Measurements from ENCODE around the gene SRRM1. TPM values are rescaled to one million over a fixed set of nuclear protein-coding genes. Genes with fewer than 3 reads are reported as not detected.

The SRRM1 gene
- total and polyA plus RNA-seq, 4 experiments from 2014 or later: 73.8 to 230 (median 219) TPM

DNA sequence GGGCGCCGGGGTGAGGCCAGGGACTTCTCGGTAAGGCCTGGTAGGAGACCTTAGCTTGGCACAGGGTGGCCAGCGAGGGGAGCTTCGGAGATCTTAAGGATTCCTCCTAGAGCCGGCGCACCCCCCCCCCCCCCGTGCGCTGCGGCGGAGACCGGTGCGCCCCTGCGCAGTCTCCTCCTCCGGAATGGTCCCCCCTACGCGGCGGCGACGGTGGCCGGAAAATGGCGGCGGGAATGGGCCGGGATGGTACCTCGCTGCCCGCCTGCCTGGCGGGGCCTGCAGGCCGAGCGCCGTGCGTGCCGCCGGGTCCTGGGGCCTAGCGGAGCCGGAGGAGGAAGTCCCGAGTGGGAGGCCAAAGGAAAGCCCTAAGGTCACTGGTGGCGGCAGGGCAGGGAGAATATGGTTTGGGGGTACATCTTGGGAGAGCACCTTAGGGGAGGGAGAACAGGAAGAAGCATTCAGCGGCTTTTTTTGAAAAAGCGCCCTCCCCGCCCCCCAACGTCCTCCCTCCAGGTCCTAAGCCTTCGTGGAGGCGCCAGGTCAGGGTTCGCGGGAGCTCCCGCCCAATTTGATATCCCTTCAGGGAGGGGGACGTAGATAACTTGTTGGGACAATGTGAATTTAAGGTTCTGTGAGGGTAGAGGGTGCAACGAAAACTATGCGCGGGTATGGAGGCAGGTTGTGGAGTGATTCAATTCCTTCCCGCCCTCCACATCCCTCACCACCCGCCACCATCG lies 429 bp downstream of the SRRM1 start:
- intact Hi-C loops (cut with micrococcal nuclease): loop anchor here (1.0 to 10.0 kb wide), 6 partner anchors 102 to 1276 kb away; partner anchors contain the start of genes CLIC4, IFNLR1, NIPAL3 and RCAN3

GRCh38 chr1:24644100-24644384 lies 940 bp downstream of the SRRM1 start:
- peak overlapping the region; percentile 47 to 85 for H3K4me3 ChIP-seq (ENCODE audit: low read length in 2 of 2)

More for the DNA sequence above, 429 bp downstream of the SRRM1 start:
- H3K27ac ChIP-seq (ENCODE audit: low read depth, low read length): peak overlapping the region; percentile 96
- H3K27ac Mint-ChIP-seq: peak overlapping the region; percentile 86 to 100 (median 97)
- H3K36me3 ChIP-seq (ENCODE audit: insufficient read depth, low read length): peaks cover 33% of the 10 kb centered on the region
- peaks cover 0 to 5% (median 0%) of the 10 kb centered on the region in 8 donors for H3K9me3 Mint-ChIP-seq
- H3K9me3 ChIP-seq (ENCODE audit: control insufficient read depth in 1 of 2, low read length in 2 of 2): no peaks in the 10 kb centered on the region
- H3K4me1 Mint-ChIP-seq: peaks cover 18 to 69% (median 43%) of the 10 kb centered on the region in 4 donors
- peaks cover 32% of the 10 kb centered on the region for H3K4me1 ChIP-seq (ENCODE audit: insufficient read depth, low read length)
- POLR2A ChIA-PET (ENCODE audit: partially characterized antibody): interaction anchor here (0.6 to 2.3 kb wide), 12 partner anchors 11 to 1690 kb away, joined by 3 to 20 read pairs (median 4); partner anchors contain the start of genes CLIC4, NIPAL3 and SYF2
- peaks cover 25 to 55% of the 10 kb centered on the region in 2 donors for H3K36me3 Mint-ChIP-seq
- no peak for DNase-seq
- peak overlapping the region; percentile 89 to 98 (median 96) for H3K4me3 Mint-ChIP-seq
- no peaks in the 10 kb centered on the region for H3K27me3 ChIP-seq (ENCODE audit: insufficient read depth, low read length)
- H3K27me3 Mint-ChIP-seq: no peaks in the 10 kb centered on the region
- CTCF ChIA-PET (ENCODE audit: partially characterized antibody): interaction anchor here (1.3 to 1.6 kb wide), 4 partner anchors 44 to 444 kb away, joined by 3 to 4 read pairs (median 4); partner anchors contain the start of gene NIPAL3
- peak overlapping the region; percentile 47 to 85 for H3K4me3 ChIP-seq (ENCODE audit: low read length in 2 of 2)

GRCh38 chr1:24648919-24649318 lies 5.8 kb downstream of the SRRM1 start:
- Histone ChIP-seq H3K36me3 (ENCODE audit: insufficient read depth, low read length) (peaks cover 81% of the 10 kb centered on the region), H3K27me3 (ENCODE audit: insufficient read depth, low read length) (no peaks in the 10 kb centered on the region), H3K4me3 (ENCODE audit: low read length in 2 of 2) (no peak overlapping the region), H3K4me1 (ENCODE audit: insufficient read depth, low read length) (peaks cover 21% of the 10 kb centered on the region), H3K9me3 (ENCODE audit: control insufficient read depth in 1 of 2, low read length in 2 of 2) (no peaks in the 10 kb centered on the region), H3K27ac (ENCODE audit: low read depth, low read length) (no peak overlapping the region)
- Mint-ChIP-seq H3K9me3 (no peaks in the 10 kb centered on the region), H3K27ac (no peak overlapping the region), H3K4me3 (no peak overlapping the region), H3K27me3 (no peaks in the 10 kb centered on the region), H3K4me1 (peaks cover 20 to 52% (median 44%) of the 10 kb centered on the region in 4 donors), H3K36me3 (peaks cover 70 to 90% of the 10 kb centered on the region in 2 donors)
- ChIA-PET POLR2A (ENCODE audit: partially characterized antibody) (no interaction called here), CTCF (ENCODE audit: partially characterized antibody) (interaction anchor here (1.3 to 1.5 kb wide), 2 partner anchors 40 to 182 kb away, joined by 4 read pairs; no protein-coding TSS in a partner anchor)
- no peak for DNase-seq
- intact Hi-C loops (cut with micrococcal nuclease): loop anchor here (10.0 kb wide), 1 partner anchor 144 kb away; the partner anchor contains the start of gene RCAN3

More at GRCh38 chr1:24644100-24644384, 940 bp downstream of the SRRM1 start:
- Histone ChIP-seq H3K4me1 (ENCODE audit: insufficient read depth, low read length) (peaks cover 32% of the 10 kb centered on the region), H3K36me3 (ENCODE audit: insufficient read depth, low read length) (peaks cover 39% of the 10 kb centered on the region), H3K27ac (ENCODE audit: low read depth, low read length) (peak overlapping the region; percentile 96), H3K9me3 (ENCODE audit: control insufficient read depth in 1 of 2, low read length in 2 of 2) (no peaks in the 10 kb centered on the region), H3K27me3 (ENCODE audit: insufficient read depth, low read length) (no peaks in the 10 kb centered on the region)
- Mint-ChIP-seq H3K36me3 (peaks cover 30 to 60% of the 10 kb centered on the region in 2 donors), H3K9me3 (peaks cover 0 to 5% (median 0%) of the 10 kb centered on the region in 8 donors), H3K27me3 (no peaks in the 10 kb centered on the region), H3K27ac (peak overlapping the region; percentile 86 to 99 (median 91)), H3K4me1 (peaks cover 20 to 69% (median 45%) of the 10 kb centered on the region in 4 donors), H3K4me3 (peak overlapping the region; percentile 87 to 98 (median 96))
- DNase-seq: peak in 1 of 5 donors; percentile 9
- intact Hi-C loops (cut with micrococcal nuclease): loop anchor here (5.0 to 10.0 kb wide), 3 partner anchors 139 to 1277 kb away; partner anchors contain the start of genes IFNLR1, RCAN3 and ZNF436
- ChIA-PET CTCF (ENCODE audit: partially characterized antibody) (interaction anchor here (1.5 to 1.6 kb wide), 2 partner anchors 44 to 228 kb away, joined by 4 read pairs; partner anchors contain the start of gene NIPAL3), POLR2A (ENCODE audit: partially characterized antibody) (interaction anchor here (1.1 kb wide), 1 partner anchor 101 kb away, joined by 4 read pairs; the partner anchor contains the start of gene CLIC4)

DNA sequence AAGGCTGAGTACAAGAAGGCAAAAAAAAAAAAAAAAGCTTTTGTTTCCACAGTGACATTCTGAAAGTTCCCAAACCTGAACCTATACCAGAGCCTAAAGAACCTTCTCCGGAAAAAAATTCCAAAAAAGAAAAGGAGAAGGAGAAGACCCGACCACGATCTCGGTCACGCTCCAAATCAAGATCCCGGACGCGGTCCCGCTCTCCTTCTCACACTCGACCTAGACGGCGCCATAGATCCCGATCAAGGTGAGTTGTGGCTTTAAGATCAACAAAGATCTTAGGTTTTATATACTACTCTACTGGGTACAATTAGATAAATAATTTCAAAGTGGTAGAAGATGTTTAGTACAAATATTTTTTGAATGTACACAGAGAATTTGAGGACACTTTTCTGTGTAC lies 9.3 kb downstream of the SRRM1 start:
- POLR2A ChIA-PET (ENCODE audit: partially characterized antibody): interaction anchor here (1.3 kb wide), 1 partner anchor 15 kb away, joined by 3 read pairs; no protein-coding TSS in a partner anchor
- Mint-ChIP-seq H3K4me3 (no peak overlapping the region), H3K36me3 (peaks cover 88 to 95% of the 10 kb centered on the region in 2 donors), H3K4me1 (peaks cover 13 to 44% (median 33%) of the 10 kb centered on the region in 4 donors), H3K27ac (peak overlapping the region in 1 of 7 donors; percentile 27), H3K9me3 (no peaks in the 10 kb centered on the region), H3K27me3 (no peaks in the 10 kb centered on the region)
- no peaks in the 10 kb centered on the region for H3K27me3 ChIP-seq (ENCODE audit: insufficient read depth, low read length)
- no peak overlapping the region for H3K27ac ChIP-seq (ENCODE audit: low read depth, low read length)
- intact Hi-C loops (cut with micrococcal nuclease): no loop called here
- CTCF ChIA-PET (ENCODE audit: partially characterized antibody): no interaction called here
- peaks cover 13% of the 10 kb centered on the region for H3K4me1 ChIP-seq (ENCODE audit: insufficient read depth, low read length)
- H3K9me3 ChIP-seq (ENCODE audit: control insufficient read depth in 1 of 2, low read length in 2 of 2): no peaks in the 10 kb centered on the region
- H3K4me3 ChIP-seq (ENCODE audit: low read length in 2 of 2): no peak overlapping the region
- no peak for DNase-seq
- H3K36me3 ChIP-seq (ENCODE audit: insufficient read depth, low read length): peaks cover 93% of the 10 kb centered on the region

DNA sequence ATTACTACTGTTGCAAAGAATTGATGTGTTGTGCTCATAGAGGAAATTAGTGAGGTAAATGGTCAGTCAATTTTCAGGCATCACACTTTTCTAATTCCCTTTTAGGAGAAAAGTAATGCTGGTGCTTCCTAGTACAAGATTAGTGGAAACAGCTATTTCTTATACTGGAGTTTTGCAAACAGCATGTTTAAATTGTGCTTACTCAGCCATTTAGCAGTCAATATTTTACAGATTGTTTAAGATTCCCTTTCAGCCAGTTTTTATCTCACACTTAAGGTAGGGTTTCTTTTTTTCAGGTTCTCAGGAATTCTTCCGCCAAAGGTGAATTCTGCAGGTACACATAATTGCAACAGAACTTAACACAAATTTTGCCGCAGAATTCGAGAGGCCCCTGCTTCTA lies 10.9 kb downstream of the SRRM1 start:
- ChIA-PET POLR2A (ENCODE audit: partially characterized antibody) (no interaction called here), CTCF (ENCODE audit: partially characterized antibody) (interaction anchor here (0.9 to 1.3 kb wide), 2 partner anchors 14 to 455 kb away, joined by 3 to 6 read pairs; no protein-coding TSS in a partner anchor)
- Histone ChIP-seq H3K36me3 (ENCODE audit: insufficient read depth, low read length) (peaks cover 89% of the 10 kb centered on the region), H3K9me3 (ENCODE audit: control insufficient read depth in 1 of 2, low read length in 2 of 2) (no peaks in the 10 kb centered on the region), H3K27me3 (ENCODE audit: insufficient read depth, low read length) (no peaks in the 10 kb centered on the region), H3K27ac (ENCODE audit: low read depth, low read length) (no peak overlapping the region), H3K4me3 (ENCODE audit: low read length in 2 of 2) (no peak overlapping the region), H3K4me1 (ENCODE audit: insufficient read depth, low read length) (peaks cover 13% of the 10 kb centered on the region)
- no peaks in the 10 kb centered on the region for H3K9me3 Mint-ChIP-seq
- intact Hi-C loops (cut with micrococcal nuclease): no loop called here
- no peak for DNase-seq
- H3K27ac Mint-ChIP-seq: peak overlapping the region in 1 of 7 donors; percentile 11
- no peak overlapping the region for H3K4me3 Mint-ChIP-seq
- peaks cover 81 to 88% of the 10 kb centered on the region in 2 donors for H3K36me3 Mint-ChIP-seq
- peaks cover 14 to 43% (median 33%) of the 10 kb centered on the region in 4 donors for H3K4me1 Mint-ChIP-seq
- H3K27me3 Mint-ChIP-seq: no peaks in the 10 kb centered on the region

GRCh38 chr1:24656046-24656445 lies 12.9 kb downstream of the SRRM1 start:
- ChIA-PET POLR2A (ENCODE audit: partially characterized antibody) (interaction anchor here (0.9 to 1.1 kb wide), 2 partner anchors 10 to 269 kb away, joined by 3 read pairs; no protein-coding TSS in a partner anchor), CTCF (ENCODE audit: partially characterized antibody) (interaction anchor here (0.7 to 2.2 kb wide), 3 partner anchors 131 to 264 kb away, joined by 3 to 7 read pairs (median 4); no protein-coding TSS in a partner anchor)
- Mint-ChIP-seq H3K4me3 (no peak overlapping the region), H3K27me3 (no peaks in the 10 kb centered on the region), H3K27ac (no peak overlapping the region), H3K4me1 (peaks cover 16 to 45% (median 30%) of the 10 kb centered on the region in 4 donors), H3K9me3 (no peaks in the 10 kb centered on the region), H3K36me3 (peaks cover 70 to 87% of the 10 kb centered on the region in 2 donors)
- intact Hi-C loops (cut with micrococcal nuclease): no loop called here
- Histone ChIP-seq H3K27ac (ENCODE audit: low read depth, low read length) (no peak overlapping the region), H3K4me3 (ENCODE audit: low read length in 2 of 2) (no peak overlapping the region), H3K36me3 (ENCODE audit: insufficient read depth, low read length) (peaks cover 87% of the 10 kb centered on the region), H3K4me1 (ENCODE audit: insufficient read depth, low read length) (peaks cover 13% of the 10 kb centered on the region), H3K9me3 (ENCODE audit: control insufficient read depth in 1 of 2, low read length in 2 of 2) (no peaks in the 10 kb centered on the region), H3K27me3 (ENCODE audit: insufficient read depth, low read length) (no peaks in the 10 kb centered on the region)
- no peak for DNase-seq

GRCh38 chr1:24657781-24658180 lies 14.7 kb downstream of the SRRM1 start:
- peaks cover 92% of the 10 kb centered on the region for H3K36me3 ChIP-seq (ENCODE audit: insufficient read depth, low read length)

More at GRCh38 chr1:24657781-24658180, 14.7 kb downstream of the SRRM1 start:
- Mint-ChIP-seq H3K27me3 (no peaks in the 10 kb centered on the region), H3K9me3 (no peaks in the 10 kb centered on the region), H3K27ac (no peak overlapping the region), H3K36me3 (peaks cover 59 to 88% of the 10 kb centered on the region in 2 donors), H3K4me1 (peaks cover 14 to 43% (median 29%) of the 10 kb centered on the region in 4 donors), H3K4me3 (no peak overlapping the region)
- Histone ChIP-seq H3K4me3 (ENCODE audit: low read length in 2 of 2) (no peak overlapping the region), H3K9me3 (ENCODE audit: control insufficient read depth in 1 of 2, low read length in 2 of 2) (no peaks in the 10 kb centered on the region), H3K27me3 (ENCODE audit: insufficient read depth, low read length) (no peaks in the 10 kb centered on the region), H3K4me1 (ENCODE audit: insufficient read depth, low read length) (peaks cover 13% of the 10 kb centered on the region), H3K27ac (ENCODE audit: low read depth, low read length) (no peak overlapping the region)
- intact Hi-C loops (cut with micrococcal nuclease): no loop called here
- ChIA-PET POLR2A (ENCODE audit: partially characterized antibody) (no interaction called here), CTCF (ENCODE audit: partially characterized antibody) (interaction anchor here (0.7 kb wide), 1 partner anchor 1277 kb away, joined by 3 read pairs; no protein-coding TSS in a partner anchor)
- no peak for DNase-seq
